SK-N-SH (cell line): Measurements from ENCODE around the gene RBM28. TPM values are rescaled to one million over a fixed set of nuclear protein-coding genes. Genes with fewer than 3 reads are reported as not detected.

Experiments
- CTCF ChIA-PET: fragments of 300-600, 350-600 bp; formaldehyde crosslinking; extraction: SDS; loops from one replicate; lab custom pipeline; 2021; lab: Yijun Ruan, JAX
- POLR2A ChIA-PET: fragments of 350-600 bp; sonication (Branson Sonifier 250); formaldehyde crosslinking; extraction: SDS; loops from one replicate; lab custom pipeline; 2020; ENCODE audit warnings: antibody characterized with exemption, inconsistent platforms; lab: Yijun Ruan, JAX
- DNase-seq: peaks from one replicate; pipeline ENCODE4 v3.0.0; 2012
- H2AFZ ChIP-seq: fragments of 200-600 bp; sonication (generic); 2 replicates; pipeline ENCODE4 v1.8.1; 2016; ENCODE audit warnings: antibody characterized with exemption, mild to moderate bottlenecking, low read depth
- H3F3A ChIP-seq: fragments of 200-600 bp; sonication (generic); replicated peaks from 2 replicates; pipeline ENCODE3; 2016; ENCODE audit warnings: antibody characterized with exemption, mild to moderate bottlenecking; ENCODE audit not compliant: insufficient read depth
- H3K27ac ChIP-seq, 2 experiments: fragments of 200-500 bp in 1 of 2; fragments of 200-600 bp in 1 of 2; sonication (Bioruptor generic) in 1 of 2; sonication (generic), shearing (Covaris generic) in 1 of 2; 2 replicates each; pipeline versions ENCODE4 v1.5.1 to v1.6.1; 2014 to 2016; ENCODE audit warnings: low read depth in 2 of 2, inconsistent platforms in 1 of 2, low read length in 1 of 2, mild to moderate bottlenecking in 1 of 2, mixed read lengths in 1 of 2
- H3K27me3 ChIP-seq: fragments of 200-600 bp; sonication (generic), shearing (Covaris generic); 2 replicates; pipeline ENCODE4 v1.6.1; 2016; ENCODE audit warnings: mixed run types; ENCODE audit not compliant: insufficient read depth
- H3K36me3 ChIP-seq, 2 experiments: fragments of 200-500 bp in 1 of 2; fragments of 200-600 bp in 1 of 2; sonication (Bioruptor generic) in 1 of 2; sonication (generic) in 1 of 2; replicated peaks in 1 of 2; 2 replicates each; pipeline versions ENCODE3 to v1.5.1; 2014 to 2016; ENCODE audit warnings: low read length in 1 of 2, mild to moderate bottlenecking in 1 of 2; ENCODE audit not compliant: insufficient read depth in 2 of 2, control insufficient read depth in 1 of 2
- H3K4me1 ChIP-seq, 2 experiments: fragments of 200-500 bp in 1 of 2; fragments of 200-600 bp in 1 of 2; sonication (Bioruptor generic) in 1 of 2; sonication (generic), shearing (Covaris generic) in 1 of 2; 2 replicates each; pipeline versions ENCODE4 v1.5.1 to v1.6.1; 2014 to 2016; ENCODE audit warnings: low read depth in 1 of 2, low read length in 1 of 2, mixed run types in 1 of 2; ENCODE audit not compliant: insufficient read depth in 2 of 2, control insufficient read depth in 1 of 2
- H3K4me2 ChIP-seq: fragments of 200-600 bp; sonication (generic), shearing (Covaris generic); 2 replicates; pipeline ENCODE4 v1.6.1; 2017; ENCODE audit warnings: mixed run types
- H3K4me3 ChIP-seq, 2 experiments: fragments of 200-500 bp in 1 of 2; fragments of 200-600 bp in 1 of 2; sonication (Bioruptor generic) in 1 of 2; sonication (generic), shearing (Covaris generic) in 1 of 2; 2 replicates each; pipeline versions ENCODE4 v1.5.1 to v1.8.1; 2014 to 2016; ENCODE audit warnings: low read depth in 2 of 2, inconsistent platforms in 1 of 2, low read length in 1 of 2, mild to moderate bottlenecking in 1 of 2, mixed read lengths in 1 of 2, moderate library complexity in 1 of 2
- H3K79me2 ChIP-seq: fragments of 200-600 bp; sonication (generic); 2 replicates; pipeline ENCODE4 v1.8.1; 2017; ENCODE audit warnings: mild to moderate bottlenecking; ENCODE audit not compliant: insufficient read depth
- H3K9ac ChIP-seq: fragments of 200-600 bp; sonication (generic); 2 replicates; pipeline ENCODE4 v1.6.1; 2017; ENCODE audit warnings: mixed run types
- H3K9me2 ChIP-seq: fragments of 200-600 bp; sonication (generic); 2 replicates; pipeline ENCODE4 v1.6.1; 2017; ENCODE audit warnings: mixed run types
- H3K9me3 ChIP-seq: fragments of 200-600 bp; sonication (generic); 2 replicates; pipeline ENCODE4 v1.6.1; 2017; ENCODE audit warnings: mixed run types, mild to moderate bottlenecking, moderate library complexity
- H4K20me1 ChIP-seq: fragments of 200-600 bp; sonication (generic); 2 replicates; pipeline ENCODE4 v1.6.1; 2017; ENCODE audit warnings: mild to moderate bottlenecking, mixed run types; ENCODE audit not compliant: insufficient read depth
- CHD2 ChIP-seq: fragments of 150-350 bp; IDR thresholded peaks from 2 replicates; pipeline ENCODE4 v1.6.1; 2018; ENCODE audit warnings: low read length; ENCODE audit not compliant: partially characterized antibody
- ELF1 ChIP-seq: IDR thresholded peaks from 2 replicates; pipeline ENCODE4 v1.4.0; 2012
- EZH2phosphoT487 ChIP-seq: fragments of 200-600 bp; sonication (generic); IDR thresholded peaks from 2 replicates; pipeline ENCODE4 v1.6.1; 2017; ENCODE audit warnings: low read depth, mixed run types, mild to moderate bottlenecking, antibody characterized with exemption, moderate library complexity, borderline replicate concordance
- FOXJ3 ChIP-seq: sonication (generic); formaldehyde crosslinking; IDR thresholded peaks from 2 replicates; pipeline ENCODE4 v1.5.1; 2020; ENCODE audit warnings: mild to moderate bottlenecking, missing genetic modification reagents
- GATA2 ChIP-seq: sonication (generic); formaldehyde crosslinking; IDR thresholded peaks from 2 replicates; pipeline ENCODE4 v1.5.0; 2020; ENCODE audit warnings: mild to moderate bottlenecking, missing genetic modification reagents
- JUND ChIP-seq: IDR thresholded peaks from 2 replicates; pipeline ENCODE4 v1.4.0; 2012
- MAX ChIP-seq: IDR thresholded peaks from 2 replicates; pipeline ENCODE4 v1.4.0; 2012; ENCODE audit warnings: low read depth
- MXI1 ChIP-seq: IDR thresholded peaks from 2 replicates; pipeline ENCODE4 v1.6.1; 2012; ENCODE audit warnings: mild to moderate bottlenecking, low read depth, low read length, improper control_type of control experiment
- NRF1 ChIP-seq: IDR thresholded peaks from 2 replicates; pipeline ENCODE4 v1.6.1; 2012; ENCODE audit warnings: low read depth, mild to moderate bottlenecking, low read length
- PBX3 ChIP-seq: IDR thresholded peaks from 2 replicates; pipeline ENCODE4; 2012
- POLR2AphosphoS5 ChIP-seq: IDR thresholded peaks from 2 replicates; pipeline ENCODE4 v1.6.1; 2012; ENCODE audit warnings: low read depth, low read length
- RCOR1 ChIP-seq: fragments of 150-350 bp; IDR thresholded peaks from 2 replicates; pipeline ENCODE4 v1.6.1; 2017; ENCODE audit warnings: antibody characterized with exemption, low read length
- RXRA ChIP-seq: IDR thresholded peaks from 2 replicates; pipeline ENCODE4 v1.4.0; 2012; ENCODE audit warnings: low read depth, mild to moderate bottlenecking, borderline replicate concordance
- SMC3 ChIP-seq: IDR thresholded peaks from 2 replicates; pipeline ENCODE4 v1.6.1; 2012; ENCODE audit warnings: low read depth, low read length, improper control_type of control experiment
- TAF1 ChIP-seq: IDR thresholded peaks from 2 replicates; pipeline ENCODE4 v1.6.1; 2012; ENCODE audit warnings: low read depth, mild to moderate bottlenecking, low read length, moderate library complexity, borderline replicate concordance
- TEAD4 ChIP-seq: IDR thresholded peaks from 2 replicates; pipeline ENCODE4 v1.4.0; 2012; ENCODE audit warnings: mild to moderate bottlenecking, borderline replicate concordance; ENCODE audit not compliant: insufficient read depth
- USF1 ChIP-seq: IDR thresholded peaks from 2 replicates; pipeline ENCODE4 v1.4.0; 2012; ENCODE audit warnings: low read depth, borderline replicate concordance
- ZBTB33 ChIP-seq: IDR thresholded peaks from 2 replicates; pipeline ENCODE4 v1.4.0; 2012; ENCODE audit warnings: low read depth, borderline replicate concordance
- WGBS: methylation state at CpG from one replicate; pipeline ENCODE4 v1.1.6; 2017; ENCODE audit warnings: low lambda C conversion rate; 5-methylcytosine and 5-hydroxymethylcytosine counted together
- polyA plus RNA-seq, 3 experiments: library from polyadenylated mRNA; depleted of rRNA; stranded (reverse); fragments of >200 nt; gene quantifications; 2 replicates each; pipeline ENCODE4 v1.2.3, GENCODE V29; 2012

Gene RBM28
- polyA plus RNA-seq, 1 of the 3 experiments (the other 2 are of a cell fraction), result 29.1 TPM

GRCh38 chr7:128343554-128344430 lies at the start of gene RBM28 (continued):
- peak; percentile 50 for TF ChIP-seq NRF1
- no peak for TF ChIP-seq SMC3
- TF ChIP-seq RCOR1, result peak; percentile 84; the same call in 1 of the 2 replicates
- TF ChIP-seq ZBTB33, result peak; percentile 84
- TF ChIP-seq ELF1, result peak; percentile 89
- no peak for TF ChIP-seq EZH2phosphoT487
- peak; percentile 96 for TF ChIP-seq CHD2
- peak; percentile 97 for TF ChIP-seq POLR2AphosphoS5
- peak; percentile 86; the same call in 1 of the 2 replicates for TF ChIP-seq RXRA
- TF ChIP-seq USF1, result peak; percentile 77
- peak; percentile 53; the same call in 1 of the 2 replicates for TF ChIP-seq FOXJ3 (CRISPR knock-in tag)

GRCh38 chr7:128392446-128393327 lies 49.0 kb upstream of the RBM28 start:
- Histone ChIP-seq H3K27ac (no peak overlapping the region), H3K9ac (no peak overlapping the region), H3K79me2 (no peaks in the 10 kb centered on the region), H3K9me2 (no peaks in the 10 kb centered on the region)
- no peak for DNase-seq
- TF ChIP-seq GATA2 (CRISPR knock-in tag), result no peak
- no peak for TF ChIP-seq JUND
- TF ChIP-seq TEAD4, result no peak
- no peak for TF ChIP-seq MAX
- TF ChIP-seq MXI1, result no peak
- TF ChIP-seq SMC3, result no peak
- no peak for TF ChIP-seq PBX3
- no peak for TF ChIP-seq TAF1
- TF ChIP-seq, all 33 proteins: peak for 0
- 97% methylated on average over 15 of the region's 18 CpGs for WGBS
- POLR2A ChIA-PET, result interaction anchor here (1.8 kb wide), 1 partner anchor 12 kb away, joined by 4 read pairs; no protein-coding TSS in a partner anchor
- Histone ChIP-seq H3K4me3 (no peak overlapping the region), H3K27me3 (no peaks in the 10 kb centered on the region), H3K9me3 (no peaks in the 10 kb centered on the region), H3K36me3 (peaks cover 23 to 52% of the 10 kb centered on the region in 2 experiments), H3F3A (peaks cover 8% of the 10 kb centered on the region), H2AFZ (no peak overlapping the region), H4K20me1 (no peaks in the 10 kb centered on the region), H3K4me1 (peaks cover 0 to 19% of the 10 kb centered on the region in 2 experiments; a peak in 1 of 4 replicates), H3K4me2 (no peak overlapping the region)
- CTCF ChIA-PET, result interaction anchor here (1.1 to 50.3 kb wide), 6 partner anchors 13 to 69 kb away, joined by 3 to 1901 read pairs (median 282); partner anchors contain the start of genes IMPDH1, PRRT4 and RBM28
